ENCODE results near the gene TUT4. TPM values are rescaled to one million over a fixed set of nuclear protein-coding genes. Genes with fewer than 3 reads are reported as not detected.
A peak's percentile ranks its signal among the peaks of the same experiment; 100 is the strongest.

TUT4 gene
- polyA plus RNA-seq, 3 donors = 4.3 to 24.2 (median 7.6) TPM

DNA sequence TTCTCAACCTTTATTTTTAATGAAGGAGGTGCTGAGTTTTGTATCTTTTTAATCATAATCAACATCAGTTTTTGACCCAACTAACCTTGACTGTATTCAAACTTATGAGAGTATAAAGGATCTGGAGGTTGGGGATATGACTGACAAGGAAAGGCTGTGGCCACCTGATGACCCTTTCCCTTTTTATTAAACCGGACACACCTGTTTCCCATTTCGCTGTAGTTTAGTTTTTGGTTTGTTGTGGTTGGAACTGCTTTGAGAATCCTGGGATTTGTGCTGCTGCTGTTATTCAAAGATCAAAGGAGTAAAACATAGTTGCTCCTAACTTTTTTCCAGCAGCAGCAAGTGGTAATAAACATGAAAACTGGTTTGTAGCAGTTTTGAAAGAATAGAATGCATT lies 136.1 kb downstream of the TUT4 start:
- Histone ChIP-seq H4K20me1 (ENCODE audit: insufficient read depth, low read length) (peaks cover 8% of the 10 kb centered on the region), H3K36me3 (replicated peaks in 1 of 2; ENCODE audit: control insufficient read depth in 1 of 2, insufficient read depth in 2 of 2, low read length in 2 of 2) (peaks cover 84 to 100% of the 10 kb centered on the region in 2 donors), H3K27me3 (ENCODE audit: control insufficient read depth in 2 of 2, insufficient read depth in 2 of 2, low read length in 2 of 2) (no peaks in the 10 kb centered on the region), H3K4me3 (replicated peaks in 1 of 3; ENCODE audit: low read depth in 2 of 3, low read length in 3 of 3) (no peak overlapping the region), H3K9ac (ENCODE audit: insufficient read depth, low read length, poor library complexity, severe bottlenecking) (no peak overlapping the region), H2AFZ (ENCODE audit: insufficient read depth, low read depth, low read length, poor library complexity, severe bottlenecking) (no peak overlapping the region), H3K9me3 (replicated peaks in 1 of 2; ENCODE audit: control insufficient read depth in 1 of 2, insufficient read depth in 1 of 2, low read length in 2 of 2) (no peaks in the 10 kb centered on the region), H3K4me1 (ENCODE audit: control insufficient read depth in 1 of 2, insufficient read depth in 2 of 2, low read length in 2 of 2) (no peaks in the 10 kb centered on the region), H3K79me2 (ENCODE audit: insufficient read depth, low read length) (peaks cover 4% of the 10 kb centered on the region), H3K27ac (ENCODE audit: low read depth in 1 of 2, low read length in 2 of 2) (no peak overlapping the region), H3K4me2 (replicated peaks; ENCODE audit: extremely low read depth, low read length, poor library complexity, severe bottlenecking) (no peak overlapping the region)
- Mint-ChIP-seq H3K27ac (no peak overlapping the region), H3K4me1 (no peaks in the 10 kb centered on the region), H3K9me3 (no peaks in the 10 kb centered on the region), H3K27me3 (ENCODE audit: low read depth in 3 of 3) (no peaks in the 10 kb centered on the region), H3K36me3 (peaks cover 78 to 88% of the 10 kb centered on the region in 2 donors), H3K4me3 (no peak overlapping the region)
- no peak for DNase-seq
- intact Hi-C loops (cut with micrococcal nuclease) = no loop called here
- no CpG with 5 or more reads among the region's 2 CpGs for whole genome bisulfite sequencing (ENCODE audit: insufficient coverage)
- TF ChIP-seq, protein P1, sequence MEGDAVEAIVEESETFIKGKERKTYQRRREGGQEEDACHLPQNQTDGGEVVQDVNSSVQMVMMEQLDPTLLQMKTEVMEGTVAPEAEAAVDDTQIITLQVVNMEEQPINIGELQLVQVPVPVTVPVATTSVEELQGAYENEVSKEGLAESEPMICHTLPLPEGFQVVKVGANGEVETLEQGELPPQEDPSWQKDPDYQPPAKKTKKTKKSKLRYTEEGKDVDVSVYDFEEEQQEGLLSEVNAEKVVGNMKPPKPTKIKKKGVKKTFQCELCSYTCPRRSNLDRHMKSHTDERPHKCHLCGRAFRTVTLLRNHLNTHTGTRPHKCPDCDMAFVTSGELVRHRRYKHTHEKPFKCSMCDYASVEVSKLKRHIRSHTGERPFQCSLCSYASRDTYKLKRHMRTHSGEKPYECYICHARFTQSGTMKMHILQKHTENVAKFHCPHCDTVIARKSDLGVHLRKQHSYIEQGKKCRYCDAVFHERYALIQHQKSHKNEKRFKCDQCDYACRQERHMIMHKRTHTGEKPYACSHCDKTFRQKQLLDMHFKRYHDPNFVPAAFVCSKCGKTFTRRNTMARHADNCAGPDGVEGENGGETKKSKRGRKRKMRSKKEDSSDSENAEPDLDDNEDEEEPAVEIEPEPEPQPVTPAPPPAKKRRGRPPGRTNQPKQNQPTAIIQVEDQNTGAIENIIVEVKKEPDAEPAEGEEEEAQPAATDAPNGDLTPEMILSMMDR (IDR thresholded peaks at IDR 0.05) = no peak

DNA sequence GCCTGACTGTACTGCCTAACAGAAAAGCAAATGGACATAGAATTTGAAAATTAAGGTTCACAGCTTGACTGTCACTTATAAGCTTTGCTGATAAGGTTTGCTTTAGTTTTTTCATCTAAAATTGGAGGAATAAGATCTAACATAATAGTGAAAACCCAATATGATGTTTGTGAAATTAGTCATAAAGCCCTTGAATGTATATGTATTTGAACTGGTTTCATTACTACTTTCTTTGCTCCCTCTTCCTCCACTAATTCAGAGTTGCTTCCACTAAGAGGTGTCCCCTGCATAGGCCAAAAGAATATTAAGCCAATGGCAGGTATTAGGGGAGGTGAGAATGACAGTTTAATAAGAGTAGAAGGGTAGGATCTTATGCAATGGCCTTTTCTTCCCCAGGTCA lies 137.9 kb downstream of the TUT4 start:
- H3K9me3 Mint-ChIP-seq = no peaks in the 10 kb centered on the region

More for the DNA sequence above, 137.9 kb downstream of the TUT4 start:
- intact Hi-C loops (cut with micrococcal nuclease) = no loop called here
- peaks cover 8% of the 10 kb centered on the region for H4K20me1 ChIP-seq (ENCODE audit: insufficient read depth, low read length)
- H2AFZ ChIP-seq (ENCODE audit: insufficient read depth, low read depth, low read length, poor library complexity, severe bottlenecking) = no peak overlapping the region
- H3K79me2 ChIP-seq (ENCODE audit: insufficient read depth, low read length) = no peaks in the 10 kb centered on the region
- TF ChIP-seq, protein P1 (IDR thresholded peaks at IDR 0.05) = no peak
- H3K27ac ChIP-seq (ENCODE audit: low read depth in 1 of 2, low read length in 2 of 2) = peak overlapping the region in 1 of 2 donors; percentile 0
- peaks cover 85 to 96% of the 10 kb centered on the region in 2 donors for H3K36me3 ChIP-seq (replicated peaks in 1 of 2; ENCODE audit: control insufficient read depth in 1 of 2, insufficient read depth in 2 of 2, low read length in 2 of 2)
- Mint-ChIP-seq H3K4me3 (no peak overlapping the region), H3K4me1 (no peaks in the 10 kb centered on the region), H3K27ac (peak overlapping the region in 2 of 7 donors; percentile 16 to 25), H3K36me3 (peaks cover 83 to 94% of the 10 kb centered on the region in 2 donors), H3K27me3 (ENCODE audit: low read depth in 3 of 3) (no peaks in the 10 kb centered on the region)
- no peak overlapping the region for H3K9ac ChIP-seq (ENCODE audit: insufficient read depth, low read length, poor library complexity, severe bottlenecking)
- no peaks in the 10 kb centered on the region for H3K4me1 ChIP-seq (ENCODE audit: control insufficient read depth in 1 of 2, insufficient read depth in 2 of 2, low read length in 2 of 2)
- DNase-seq = no peak
- H3K4me2 ChIP-seq (replicated peaks; ENCODE audit: extremely low read depth, low read length, poor library complexity, severe bottlenecking) = no peak overlapping the region
- H3K9me3 ChIP-seq (replicated peaks in 1 of 2; ENCODE audit: control insufficient read depth in 1 of 2, insufficient read depth in 1 of 2, low read length in 2 of 2) = no peaks in the 10 kb centered on the region
- H3K4me3 ChIP-seq (replicated peaks in 1 of 3; ENCODE audit: low read depth in 2 of 3, low read length in 3 of 3) = no peak overlapping the region
- no peaks in the 10 kb centered on the region for H3K27me3 ChIP-seq (ENCODE audit: control insufficient read depth in 2 of 2, insufficient read depth in 2 of 2, low read length in 2 of 2)

Measured in CD14-positive monocyte (primary cell).